ENCODE results near the gene HOXB6.

The HOXB6 gene

DNA sequence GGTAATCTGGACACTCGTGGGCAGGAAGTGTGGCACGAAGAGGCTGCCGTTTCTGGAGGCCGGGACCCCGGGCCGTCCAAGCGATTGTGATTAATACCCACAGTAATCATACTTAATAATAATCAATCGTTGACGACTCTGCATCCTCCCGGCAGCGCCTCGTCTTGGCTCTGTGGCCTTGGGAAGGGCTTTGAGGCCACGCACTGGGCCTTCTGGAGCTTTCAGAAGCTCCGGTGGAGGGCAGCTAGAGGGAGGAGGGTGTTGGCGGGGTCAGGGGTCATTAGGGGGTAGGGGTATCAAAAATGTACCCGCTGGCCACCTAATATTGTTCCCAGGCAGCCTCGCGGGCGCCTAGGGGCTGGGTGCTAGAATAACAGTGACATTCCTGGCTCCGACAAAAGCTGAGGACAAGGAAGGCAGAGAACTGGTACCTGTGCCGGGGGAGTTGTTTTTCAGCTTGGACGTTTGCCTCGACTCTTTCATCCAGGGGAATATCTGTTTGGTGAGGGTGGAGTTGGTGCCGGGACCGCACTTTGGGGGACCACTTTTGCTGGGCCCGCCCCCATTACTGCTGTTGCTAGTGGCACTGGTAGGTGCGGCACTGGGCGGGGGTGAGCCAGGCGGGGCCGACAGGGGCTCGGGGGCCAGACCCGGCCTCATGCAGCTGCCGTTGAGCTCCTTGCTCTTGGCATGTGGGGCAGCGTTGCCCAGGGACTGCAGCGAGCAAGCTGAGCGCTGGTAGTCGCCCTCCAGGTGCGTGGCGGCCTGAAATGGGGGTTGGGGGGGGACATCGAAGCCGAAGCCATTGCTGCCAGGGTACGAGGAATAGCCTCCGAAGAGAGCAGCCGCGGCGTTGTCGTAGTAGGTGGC is 53.0 kb downstream of the HOXB6 start:
- no peak for TF ChIP-seq ZNF664 (tag by site-specific recombination; IDR thresholded peaks at IDR 0.05)
- TF ChIP-seq GLIS1 (tag by site-specific recombination; IDR thresholded peaks at IDR 0.05) = no peak
- no peak for TF ChIP-seq ZNF16 (tag by site-specific recombination; IDR thresholded peaks at IDR 0.05; ENCODE audit: low read depth)
- no peak for TF ChIP-seq ZNF24 (tag by site-specific recombination; IDR thresholded peaks at IDR 0.05)
- TF ChIP-seq SCRT2 (tag by site-specific recombination; IDR thresholded peaks at IDR 0.05) = no peak
- TF ChIP-seq ZNF510 (tag by site-specific recombination; IDR thresholded peaks at IDR 0.05; ENCODE audit: insufficient replicate concordance) = no peak
- TF ChIP-seq ZNF558 (tag by site-specific recombination; IDR thresholded peaks at IDR 0.05) = no peak
- no peak for TF ChIP-seq ZNF416 (tag by site-specific recombination; IDR thresholded peaks at IDR 0.05)
- TF ChIP-seq, protein P1, sequence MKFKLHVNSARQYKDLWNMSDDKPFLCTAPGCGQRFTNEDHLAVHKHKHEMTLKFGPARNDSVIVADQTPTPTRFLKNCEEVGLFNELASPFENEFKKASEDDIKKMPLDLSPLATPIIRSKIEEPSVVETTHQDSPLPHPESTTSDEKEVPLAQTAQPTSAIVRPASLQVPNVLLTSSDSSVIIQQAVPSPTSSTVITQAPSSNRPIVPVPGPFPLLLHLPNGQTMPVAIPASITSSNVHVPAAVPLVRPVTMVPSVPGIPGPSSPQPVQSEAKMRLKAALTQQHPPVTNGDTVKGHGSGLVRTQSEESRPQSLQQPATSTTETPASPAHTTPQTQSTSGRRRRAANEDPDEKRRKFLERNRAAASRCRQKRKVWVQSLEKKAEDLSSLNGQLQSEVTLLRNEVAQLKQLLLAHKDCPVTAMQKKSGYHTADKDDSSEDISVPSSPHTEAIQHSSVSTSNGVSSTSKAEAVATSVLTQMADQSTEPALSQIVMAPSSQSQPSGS (tag by site-specific recombination; IDR thresholded peaks at IDR 0.05; ENCODE audit: low read depth) = no peak
- no peak for TF ChIP-seq BCL11B (tag by site-specific recombination; IDR thresholded peaks at IDR 0.05; ENCODE audit: low read depth)
- no peak for TF ChIP-seq ZNF280C (tag by site-specific recombination; IDR thresholded peaks at IDR 0.05)
- TF ChIP-seq HOXC10 (CRISPR knock-in tag; IDR thresholded peaks at IDR 0.05) = no peak
- TF ChIP-seq ZNF624 (tag by site-specific recombination; IDR thresholded peaks at IDR 0.05) = no peak
- TF ChIP-seq ZNF701 (tag by site-specific recombination; IDR thresholded peaks at IDR 0.05) = no peak
- TF ChIP-seq HIC1 (tag by site-specific recombination; IDR thresholded peaks at IDR 0.05) = no peak
- TF ChIP-seq, protein P2, sequence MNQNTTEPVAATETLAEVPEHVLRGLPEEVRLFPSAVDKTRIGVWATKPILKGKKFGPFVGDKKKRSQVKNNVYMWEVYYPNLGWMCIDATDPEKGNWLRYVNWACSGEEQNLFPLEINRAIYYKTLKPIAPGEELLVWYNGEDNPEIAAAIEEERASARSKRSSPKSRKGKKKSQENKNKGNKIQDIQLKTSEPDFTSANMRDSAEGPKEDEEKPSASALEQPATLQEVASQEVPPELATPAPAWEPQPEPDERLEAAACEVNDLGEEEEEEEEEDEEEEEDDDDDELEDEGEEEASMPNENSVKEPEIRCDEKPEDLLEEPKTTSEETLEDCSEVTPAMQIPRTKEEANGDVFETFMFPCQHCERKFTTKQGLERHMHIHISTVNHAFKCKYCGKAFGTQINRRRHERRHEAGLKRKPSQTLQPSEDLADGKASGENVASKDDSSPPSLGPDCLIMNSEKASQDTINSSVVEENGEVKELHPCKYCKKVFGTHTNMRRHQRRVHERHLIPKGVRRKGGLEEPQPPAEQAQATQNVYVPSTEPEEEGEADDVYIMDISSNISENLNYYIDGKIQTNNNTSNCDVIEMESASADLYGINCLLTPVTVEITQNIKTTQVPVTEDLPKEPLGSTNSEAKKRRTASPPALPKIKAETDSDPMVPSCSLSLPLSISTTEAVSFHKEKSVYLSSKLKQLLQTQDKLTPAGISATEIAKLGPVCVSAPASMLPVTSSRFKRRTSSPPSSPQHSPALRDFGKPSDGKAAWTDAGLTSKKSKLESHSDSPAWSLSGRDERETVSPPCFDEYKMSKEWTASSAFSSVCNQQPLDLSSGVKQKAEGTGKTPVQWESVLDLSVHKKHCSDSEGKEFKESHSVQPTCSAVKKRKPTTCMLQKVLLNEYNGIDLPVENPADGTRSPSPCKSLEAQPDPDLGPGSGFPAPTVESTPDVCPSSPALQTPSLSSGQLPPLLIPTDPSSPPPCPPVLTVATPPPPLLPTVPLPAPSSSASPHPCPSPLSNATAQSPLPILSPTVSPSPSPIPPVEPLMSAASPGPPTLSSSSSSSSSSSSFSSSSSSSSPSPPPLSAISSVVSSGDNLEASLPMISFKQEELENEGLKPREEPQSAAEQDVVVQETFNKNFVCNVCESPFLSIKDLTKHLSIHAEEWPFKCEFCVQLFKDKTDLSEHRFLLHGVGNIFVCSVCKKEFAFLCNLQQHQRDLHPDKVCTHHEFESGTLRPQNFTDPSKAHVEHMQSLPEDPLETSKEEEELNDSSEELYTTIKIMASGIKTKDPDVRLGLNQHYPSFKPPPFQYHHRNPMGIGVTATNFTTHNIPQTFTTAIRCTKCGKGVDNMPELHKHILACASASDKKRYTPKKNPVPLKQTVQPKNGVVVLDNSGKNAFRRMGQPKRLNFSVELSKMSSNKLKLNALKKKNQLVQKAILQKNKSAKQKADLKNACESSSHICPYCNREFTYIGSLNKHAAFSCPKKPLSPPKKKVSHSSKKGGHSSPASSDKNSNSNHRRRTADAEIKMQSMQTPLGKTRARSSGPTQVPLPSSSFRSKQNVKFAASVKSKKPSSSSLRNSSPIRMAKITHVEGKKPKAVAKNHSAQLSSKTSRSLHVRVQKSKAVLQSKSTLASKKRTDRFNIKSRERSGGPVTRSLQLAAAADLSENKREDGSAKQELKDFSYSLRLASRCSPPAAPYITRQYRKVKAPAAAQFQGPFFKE (tag by site-specific recombination; IDR thresholded peaks at IDR 0.05; ENCODE audit: borderline replicate concordance) = no peak
- no peak for TF ChIP-seq FEZF1 (tag by site-specific recombination; IDR thresholded peaks at IDR 0.05)
- TF ChIP-seq ZBTB17 (tag by site-specific recombination; IDR thresholded peaks at IDR 0.05) = no peak
- no peak for TF ChIP-seq SP3 (tag by site-specific recombination; IDR thresholded peaks at IDR 0.05)
- TF ChIP-seq ZNF221 (tag by site-specific recombination; IDR thresholded peaks at IDR 0.05; ENCODE audit: borderline replicate concordance) = no peak
- Histone ChIP-seq H3K9me3 (ENCODE audit: control insufficient read depth, insufficient read depth, low read depth, low read length) (no peaks in the 10 kb centered on the region), H3K27ac (ENCODE audit: extremely low read depth, low read depth, low read length) (no peak overlapping the region), H3K36me3 (ENCODE audit: control insufficient read depth in 2 of 2, insufficient read depth in 1 of 2, low read length in 2 of 2) (peaks cover 15 to 51% of the 10 kb centered on the region in 2 experiments), H3K4me3 (ENCODE audit: low read depth, low read length) (no peak overlapping the region), H3K4me1 (ENCODE audit: control insufficient read depth, insufficient read depth, low read length) (peaks cover 53% of the 10 kb centered on the region)
- POLR2A ChIA-PET = interaction anchor here (1.0 kb wide), 1 partner anchor 10 kb away, joined by 3 read pairs; no protein-coding TSS in a partner anchor
- CTCF ChIA-PET = interaction anchor here (0.5 to 0.6 kb wide), 3 partner anchors 14 to 36 kb away, joined by 3 read pairs; no protein-coding TSS in a partner anchor
